Muscle of arm (tissue), 12 donors: ENCODE results near the gene FHOD3. TPM values are rescaled to one million over a fixed set of nuclear protein-coding genes. Genes with fewer than 3 reads are reported as not detected.

Experiments
- DNase-seq: peaks from one replicate; pipeline ENCODE4 v3.0.0-alpha.2; 2013
- polyA plus RNA-seq, 12 donors: library from polyadenylated mRNA; unstranded; fragments of 120-200 nt; gene quantifications; one replicate each; pipeline ENCODE4 v1.2.1, GENCODE V29; 2013; ENCODE audit not compliant: insufficient read length in 12 of 12

Gene FHOD3
- polyA plus RNA-seq, 12 donors = 25.5 to 44.0 (median 34.7) TPM; not detected in 1

- no peak for DNase-seq
Measured at GRCh38 chr18:36470896-36471295, 173.4 kb downstream of the FHOD3 start.

GRCh38 chr18:36471393-36471792 is 173.9 kb downstream of the FHOD3 start:
- no peak for DNase-seq

DNA sequence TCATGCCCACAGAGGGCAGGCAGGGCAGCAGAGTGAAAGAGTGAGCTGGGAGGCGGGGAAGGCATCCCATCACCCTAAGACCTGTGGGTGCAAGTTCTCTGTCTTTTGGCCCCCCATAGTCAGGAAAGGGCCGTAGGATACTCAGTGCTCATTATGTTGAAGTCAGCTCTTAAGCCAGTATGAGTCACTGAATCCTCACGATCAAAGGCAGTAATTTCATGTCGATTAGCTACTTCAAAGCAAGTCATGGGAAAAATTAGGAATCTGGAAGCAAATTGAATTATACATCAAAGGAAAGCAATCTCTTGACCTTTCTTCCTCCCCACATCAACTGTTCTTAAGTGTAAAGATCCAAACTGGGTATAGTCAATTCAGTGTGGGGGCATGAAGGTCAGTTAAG is 178.9 kb downstream of the FHOD3 start:
- DNase-seq = no peak

DNA sequence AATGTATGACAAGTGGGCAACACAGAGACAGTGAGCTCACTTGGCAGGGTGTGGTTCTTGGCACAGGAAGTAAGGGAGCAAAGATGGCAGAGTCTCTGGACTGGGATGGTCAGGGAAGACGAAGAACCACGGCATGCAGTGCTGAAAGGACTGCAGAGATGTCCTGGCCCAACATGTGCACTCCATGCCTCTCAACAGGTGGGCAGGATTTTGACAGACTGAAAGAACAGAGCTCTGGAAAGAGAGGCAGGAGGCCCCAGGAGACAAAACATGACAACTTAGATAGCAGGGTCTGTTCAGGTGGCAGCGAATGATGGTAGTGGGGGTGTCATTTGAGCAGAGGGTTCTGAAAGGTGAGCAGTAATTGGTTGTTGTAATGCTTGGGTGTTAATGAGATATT is 180.3 kb downstream of the FHOD3 start:
- no peak for DNase-seq

GRCh38 chr18:36481201-36481657 is 183.7 kb downstream of the FHOD3 start:
- no peak for DNase-seq

DNA sequence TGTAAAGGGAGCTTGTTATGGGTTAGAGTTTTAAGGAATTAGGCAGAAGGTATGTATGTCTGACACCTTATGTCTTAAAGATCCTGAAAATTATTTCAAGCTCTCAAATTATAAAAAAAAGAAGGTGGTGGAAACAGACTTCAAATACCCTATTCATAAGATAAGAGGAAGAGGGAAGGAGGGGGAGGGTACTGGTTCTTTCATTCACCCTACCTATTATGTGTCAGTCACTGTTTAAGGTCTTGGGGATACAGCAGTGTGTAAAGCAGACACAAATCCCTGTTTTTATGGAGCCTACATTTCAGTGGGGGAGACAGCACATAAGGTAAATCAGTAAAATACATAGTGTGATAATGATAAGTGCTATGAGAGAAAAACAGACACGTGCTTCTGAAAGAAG is 184.4 kb downstream of the FHOD3 start:
- DNase-seq = no peak

GRCh38 chr18:36484591-36484990 is 187.1 kb downstream of the FHOD3 start:
- no peak for DNase-seq

- no peak for DNase-seq
Measured at GRCh38 chr18:36485772-36486171, 188.3 kb downstream of the FHOD3 start.

DNA sequence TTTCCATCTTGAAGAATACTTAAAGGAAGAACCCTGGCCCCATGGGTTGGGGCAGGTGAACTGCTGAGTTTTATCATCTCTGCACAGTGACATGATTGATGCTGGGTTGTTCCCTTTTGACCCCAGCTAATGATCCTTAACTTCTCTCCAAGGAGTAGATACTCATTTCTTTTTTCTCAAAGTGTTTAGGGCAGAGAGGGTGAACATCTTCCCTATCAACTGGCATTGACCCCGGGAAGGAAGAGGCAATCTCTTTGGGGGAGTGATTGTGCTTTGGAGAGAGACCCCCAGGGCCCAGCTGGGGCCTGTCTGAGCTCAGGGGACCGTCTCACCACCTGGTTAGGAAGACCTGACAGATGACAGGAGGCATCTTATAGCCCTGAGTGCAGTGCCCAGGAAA is 190.6 kb downstream of the FHOD3 start:
- DNase-seq = no peak

DNA sequence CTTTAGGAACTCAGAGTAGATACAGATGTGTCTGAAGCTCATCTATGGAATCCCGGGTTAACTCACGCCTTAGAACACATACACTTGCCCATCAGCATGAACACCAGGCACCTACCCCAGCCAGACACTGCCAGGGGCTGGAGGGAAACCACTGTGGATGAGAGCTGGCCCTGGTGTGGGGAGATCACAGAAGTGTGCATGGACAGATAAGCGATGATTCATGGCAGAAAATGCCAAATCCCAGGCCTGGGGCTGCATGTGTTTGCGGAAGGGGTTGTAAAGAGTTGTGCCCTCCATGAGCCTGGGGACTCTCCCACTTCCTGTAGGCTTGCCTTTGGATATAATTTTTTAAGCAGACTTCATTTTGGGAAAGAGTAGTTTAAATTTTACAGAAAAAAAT is 193.4 kb downstream of the FHOD3 start:
- no peak for DNase-seq

DNA sequence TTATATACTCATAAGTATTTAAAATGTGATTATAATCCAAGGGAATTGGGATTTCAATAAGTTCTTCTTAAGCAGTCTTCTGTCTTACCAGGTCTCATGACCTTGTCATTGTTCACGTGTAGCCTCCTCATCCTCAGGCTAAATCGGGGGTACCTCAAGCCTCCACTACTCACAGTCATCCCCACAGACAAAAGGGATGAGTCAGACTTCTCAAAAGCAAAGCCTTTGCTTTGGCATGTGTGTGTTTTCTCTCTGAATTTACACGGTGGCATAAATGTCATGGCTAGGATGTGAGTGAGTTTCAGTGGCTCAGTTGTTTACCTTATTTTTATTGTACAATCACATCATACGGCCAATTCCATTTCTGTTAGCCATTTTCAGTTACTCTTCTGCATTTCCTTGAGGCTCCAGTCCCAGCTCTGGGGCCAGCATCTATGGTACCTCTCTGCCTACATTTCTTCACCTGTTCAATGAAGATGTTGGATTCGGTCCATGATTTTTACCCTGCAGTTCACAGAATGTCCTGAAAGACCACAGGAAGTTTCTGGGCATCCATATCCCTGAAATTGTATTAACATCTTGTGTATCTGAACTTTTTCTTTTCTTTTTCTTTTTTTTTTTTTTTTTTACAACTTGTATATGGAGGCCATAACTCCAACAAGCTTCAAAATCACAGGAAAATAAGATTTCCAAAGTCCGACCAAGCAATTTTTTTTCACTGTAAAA is 195.3 kb downstream of the FHOD3 start:
- DNase-seq = no peak

- DNase-seq = no peak
Measured at GRCh38 chr18:36493349-36494159, 196.0 kb downstream of the FHOD3 start.

DNA sequence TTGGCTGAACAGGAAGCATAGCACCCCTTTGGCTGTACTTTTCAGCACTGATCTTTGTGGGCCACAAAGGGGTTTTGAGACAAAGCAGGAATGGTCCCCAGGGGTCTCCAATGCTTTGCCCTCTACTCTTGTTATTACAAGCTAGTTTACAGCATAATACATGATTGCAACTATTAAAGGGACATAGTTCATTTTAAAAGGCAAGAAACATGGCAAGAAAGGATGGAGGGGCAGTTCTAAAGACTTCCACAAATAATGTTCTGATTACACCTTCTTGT is 196.6 kb downstream of the FHOD3 start:
- DNase-seq = no peak

DNA sequence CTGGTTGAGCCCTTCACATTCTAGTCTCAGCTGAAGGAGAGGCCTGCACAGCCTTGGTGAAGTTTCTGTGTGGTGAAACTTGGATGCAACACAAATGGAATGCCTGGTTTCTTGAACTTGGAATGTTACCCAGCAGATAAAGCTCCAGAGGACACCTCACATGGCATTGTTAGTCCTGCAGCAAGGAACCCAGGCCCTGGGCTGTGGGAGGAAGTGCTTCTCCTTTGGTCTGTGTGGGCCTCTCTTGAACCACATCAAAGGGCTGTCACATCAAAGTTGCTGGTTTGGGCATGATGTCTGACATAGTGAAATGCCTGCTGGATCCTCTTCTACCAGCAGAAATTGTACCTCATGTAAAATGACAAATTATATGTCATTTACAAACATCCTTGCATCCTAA is 198.5 kb downstream of the FHOD3 start:
- no peak for DNase-seq

DNA sequence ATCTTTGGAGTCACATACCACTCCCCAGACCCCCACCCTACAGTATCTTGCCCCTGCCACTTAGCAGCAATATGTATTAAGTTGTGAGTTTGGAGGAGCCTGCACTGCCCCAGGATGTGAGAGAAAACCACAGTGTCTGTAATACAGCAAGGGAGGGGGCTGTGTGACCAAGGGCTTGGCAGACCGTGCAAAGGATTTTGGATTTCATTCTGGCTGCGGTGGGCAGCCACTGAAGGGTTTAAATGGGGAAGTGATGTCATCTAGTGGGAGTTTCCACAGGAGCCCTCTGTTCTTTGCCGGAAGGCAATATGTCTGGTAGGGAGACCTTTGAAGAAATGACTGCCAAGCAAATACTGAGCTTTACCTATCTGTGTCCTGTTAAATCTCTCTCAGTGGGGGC is 202.4 kb downstream of the FHOD3 start:
- no peak for DNase-seq

GRCh38 chr18:36501100-36501499 is 203.6 kb downstream of the FHOD3 start:
- no peak for DNase-seq

DNA sequence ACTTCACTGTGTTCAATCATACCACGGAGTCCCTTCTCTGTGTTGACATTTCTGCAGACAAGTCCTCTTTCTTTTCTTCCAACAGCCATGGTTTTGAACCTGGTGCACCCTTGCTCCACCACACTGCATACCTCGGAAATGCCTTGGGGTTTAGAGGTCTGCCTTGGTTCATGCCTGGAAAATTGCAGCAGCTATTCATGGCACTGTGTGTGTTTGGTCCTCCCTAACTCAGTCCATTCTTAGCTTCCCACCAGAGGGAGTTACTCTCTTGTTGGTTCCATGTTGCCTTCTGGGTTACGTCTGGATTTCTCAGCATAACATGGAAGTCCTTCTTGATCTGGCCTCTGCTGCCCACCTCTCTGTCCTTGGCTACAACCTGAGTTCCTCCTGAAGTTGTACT is 206.0 kb downstream of the FHOD3 start:
- no peak for DNase-seq

DNA sequence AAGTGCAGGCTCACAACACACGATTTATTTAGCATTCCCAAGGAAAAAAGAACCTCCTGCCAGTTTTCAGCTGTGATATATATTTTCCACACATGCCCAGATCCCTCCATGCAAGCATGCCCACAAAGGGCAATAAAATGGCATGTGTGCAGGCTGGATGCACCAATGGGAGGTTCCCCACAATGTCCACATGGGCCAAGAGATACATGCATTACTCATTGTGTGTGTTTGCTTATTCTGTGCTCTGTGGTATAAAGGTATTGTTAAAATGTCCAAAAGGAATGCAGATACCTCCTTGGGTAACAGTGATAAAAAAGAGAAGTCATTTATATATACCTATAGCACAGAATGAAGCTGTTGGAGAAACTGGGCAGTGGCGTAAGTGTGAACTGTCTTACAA is 207.4 kb downstream of the FHOD3 start:
- DNase-seq = no peak

- no peak for DNase-seq
Measured at GRCh38 chr18:36505665-36506064, 208.2 kb downstream of the FHOD3 start.

GRCh38 chr18:36509646-36510197 is 212.2 kb downstream of the FHOD3 start:
- DNase-seq = no peak

DNA sequence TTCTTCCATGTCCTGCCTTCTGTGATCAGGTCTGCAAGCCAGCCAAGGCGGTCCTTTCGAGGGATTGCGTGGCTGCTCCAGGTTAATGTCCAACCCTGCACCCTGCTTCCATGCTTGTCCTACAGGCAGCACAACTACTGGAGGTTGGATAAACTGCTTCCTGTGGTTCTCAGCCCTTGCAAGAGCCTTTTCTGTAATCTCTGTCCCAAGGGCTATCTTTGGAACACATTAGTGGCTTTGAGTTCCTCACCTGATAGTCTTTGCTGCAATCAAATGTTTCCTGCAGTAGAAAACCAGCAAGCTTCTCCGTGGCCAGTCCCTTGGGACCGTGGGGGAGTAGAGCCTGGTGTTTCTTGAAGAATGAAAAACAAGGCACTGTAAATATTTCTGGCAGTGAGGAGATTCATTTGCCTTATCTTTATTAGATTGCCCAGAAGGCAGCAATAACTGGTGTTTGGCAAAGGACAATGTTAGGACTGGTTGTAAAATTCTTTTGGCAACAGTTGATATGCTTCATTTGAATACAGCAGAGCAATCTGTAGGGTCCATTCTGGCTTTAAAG is 214.4 kb downstream of the FHOD3 start:
- no peak for DNase-seq

DNA sequence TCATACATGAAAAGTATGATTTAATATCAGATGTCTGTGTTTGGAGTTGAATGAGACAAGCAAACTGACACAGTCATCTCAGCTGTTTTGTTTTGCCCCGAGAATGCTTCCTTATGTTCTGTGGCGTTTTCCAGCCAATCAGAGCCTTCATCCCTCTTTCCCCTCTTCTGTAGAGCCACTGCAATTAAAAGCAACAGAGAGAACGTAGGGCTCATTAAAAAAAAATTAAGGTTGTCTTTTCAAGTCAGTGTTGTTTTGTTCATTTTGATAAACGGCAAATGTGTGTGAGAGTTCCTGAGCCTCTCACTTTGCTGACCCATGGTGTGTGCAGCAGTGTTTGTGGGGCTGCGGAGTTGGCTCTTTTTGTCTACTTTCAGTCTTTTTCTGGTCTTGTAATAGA is 216.0 kb downstream of the FHOD3 start:
- no peak for DNase-seq

- no peak for DNase-seq
Measured at GRCh38 chr18:36514778-36515177, 217.3 kb downstream of the FHOD3 start.
